CD4-positive, alpha-beta T cell treated with Interferon alpha-2 for 1 hour (primary cell): ENCODE results near the gene AMMECR1L.
"Not testable (repeated sequence)": the region's sequence is repeated elsewhere in the genome, so short reads cannot be mapped to it uniquely, and the experiment has no call there.

Source experiments
- DNase-seq, 2 donors: peaks; one replicate each; pipeline ENCODE4 v3.0.0-alpha.2; 2020 to 2022

The AMMECR1L gene

DNA sequence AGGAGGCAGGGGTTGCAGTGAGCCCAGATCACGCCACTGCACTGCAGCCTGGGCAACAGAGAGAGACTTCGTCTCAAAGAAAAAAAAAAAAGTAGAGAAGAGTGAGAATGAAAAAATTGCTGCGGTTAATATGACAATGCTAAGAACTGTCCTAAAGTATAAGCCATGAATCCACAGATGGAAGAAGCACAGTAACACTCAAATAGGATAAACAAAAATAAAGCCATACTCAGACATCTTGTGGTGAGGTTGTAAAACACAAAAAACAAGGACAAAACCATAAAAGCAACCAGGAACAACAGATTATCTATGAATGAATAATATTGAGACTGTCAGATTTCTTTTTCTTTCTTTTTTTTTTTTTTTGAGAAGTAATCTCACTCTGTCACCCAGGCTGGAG lies 50.8 kb downstream of the AMMECR1L start:
- DNase-seq: no peak

- DNase-seq: peak; percentile 70 to 73
These were observed 55.9 kb downstream of the AMMECR1L start for GRCh38 chr2:127829845-127830246.

GRCh38 chr2:127826708-127827107 lies 59.0 kb downstream of the AMMECR1L start:
- DNase-seq: not testable (repeated sequence)

- DNase-seq: no peak
These were observed 59.7 kb downstream of the AMMECR1L start for GRCh38 chr2:127826047-127826446.

DNA sequence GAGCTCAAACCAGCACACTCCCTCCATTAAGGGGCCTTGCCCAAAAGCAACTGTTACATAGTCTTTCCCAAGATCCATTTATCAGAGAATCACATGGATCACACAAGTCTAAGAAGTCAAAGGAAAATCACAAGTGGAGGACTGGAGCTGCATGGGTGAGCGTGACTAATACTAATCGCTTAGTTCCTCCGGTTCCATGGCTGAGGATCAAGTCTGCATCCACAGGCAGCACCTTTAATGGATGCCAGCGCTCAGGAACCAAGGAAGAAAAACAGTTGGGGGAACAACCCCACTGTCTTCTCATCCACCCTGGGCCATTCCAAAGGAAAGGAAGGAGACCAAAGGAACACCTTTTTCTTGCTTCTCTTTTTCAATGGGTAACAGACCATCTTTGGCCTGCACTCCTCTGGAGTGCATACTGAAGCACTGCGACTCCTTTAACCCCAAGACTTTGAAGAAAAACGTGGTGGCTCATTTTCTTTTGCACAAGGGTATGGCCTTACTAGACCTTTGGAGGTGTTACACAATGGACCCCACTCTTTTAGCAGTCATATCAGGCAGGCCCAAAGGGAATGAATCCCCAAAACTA lies 65.6 kb downstream of the AMMECR1L start:
- DNase-seq: no peak

- no peak for DNase-seq
These were observed 66.8 kb downstream of the AMMECR1L start for GRCh38 chr2:127818794-127819425.

- DNase-seq: no peak
These were observed 67.5 kb downstream of the AMMECR1L start for GRCh38 chr2:127818241-127818640.

DNA sequence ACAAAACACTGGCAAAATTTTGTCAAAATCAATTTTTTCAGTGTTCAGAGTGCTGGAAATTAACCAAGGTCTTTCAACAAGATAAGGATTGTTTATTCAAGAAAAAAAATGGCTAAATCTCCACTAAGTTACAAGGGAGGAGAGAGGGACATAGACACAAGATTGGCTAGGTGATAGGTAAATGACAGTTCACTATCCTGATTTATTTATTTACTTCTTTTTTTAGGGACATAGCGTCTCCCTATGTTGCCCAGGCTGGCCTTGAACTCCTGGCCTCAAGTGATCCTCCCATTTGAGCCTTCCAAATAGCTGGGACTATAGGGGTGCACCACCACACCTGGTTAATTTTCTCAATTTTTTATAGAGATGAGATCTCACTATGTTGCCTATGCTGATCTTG lies 71.1 kb downstream of the AMMECR1L start:
- no peak for DNase-seq

DNA sequence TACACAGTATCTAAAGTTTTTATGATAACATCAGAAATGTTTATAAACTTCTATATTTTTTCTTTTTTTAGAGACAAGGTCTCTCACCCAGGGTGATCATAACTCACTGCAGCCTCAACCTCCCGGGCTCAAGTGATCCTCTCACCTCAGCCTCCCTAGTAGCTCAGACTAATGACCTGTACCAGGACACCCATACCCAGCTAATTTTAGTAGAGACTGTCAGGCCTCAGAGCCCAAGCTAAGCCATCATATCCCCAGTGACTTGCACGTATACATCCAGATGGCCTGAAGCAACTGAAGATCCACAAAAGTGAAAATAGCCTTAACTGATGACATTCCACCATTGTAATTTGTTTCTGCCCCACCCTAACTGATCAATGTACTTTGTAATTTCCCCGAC lies 73.3 kb downstream of the AMMECR1L start:
- DNase-seq: not testable (repeated sequence)
